Coronary artery (tissue), 2 donors: Measurements from ENCODE around the gene ARL3.

ENCODE experiments used
- DNase-seq: peaks from one replicate; pipeline ENCODE4 v3.0.0-alpha.2; 2017; ENCODE audit warnings: low spot score
- H3K27ac ChIP-seq, 2 donors: fragments of 200-600 bp; sonication (generic); one replicate each; pipeline ENCODE4 v1.5.1; 2016 to 2019
- H3K4me3 ChIP-seq: fragments of 200-600 bp; sonication (generic); 2 replicates; pipeline ENCODE4 v1.5.1; 2016; ENCODE audit warnings: mild to moderate bottlenecking, moderate library complexity
- TF ChIP-seq, protein P1 (sequence below): fragments of 200-600 bp; sonication (generic); IDR thresholded peaks from one replicate; pipeline ENCODE4 v1.5.1; 2019; ENCODE audit warnings: antibody characterized with exemption

ARL3 gene

DNA sequence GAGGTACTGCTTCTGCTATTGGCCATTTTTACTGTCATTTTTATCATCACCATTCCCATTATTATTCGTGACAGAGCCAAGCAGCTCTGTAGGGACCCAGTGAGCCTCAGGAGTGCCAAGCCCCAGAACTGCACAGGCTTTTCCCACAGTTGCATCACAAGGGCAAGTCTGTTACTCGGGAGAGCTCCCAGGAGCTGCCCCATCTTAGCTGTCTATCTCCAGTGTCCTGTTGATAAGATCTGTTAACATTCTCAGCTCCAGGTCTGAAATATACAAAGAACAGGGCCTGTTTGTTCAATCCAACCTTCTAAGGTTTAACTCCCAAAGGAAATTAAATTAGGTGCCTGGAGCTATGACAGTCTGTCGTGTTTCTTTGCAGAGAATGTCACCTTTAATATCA, 90.1 kb downstream of the ARL3 start:
- Histone ChIP-seq H3K4me3 (no peak overlapping the region), H3K27ac (no peak overlapping the region)
- no peak for DNase-seq
- TF ChIP-seq, protein P1, sequence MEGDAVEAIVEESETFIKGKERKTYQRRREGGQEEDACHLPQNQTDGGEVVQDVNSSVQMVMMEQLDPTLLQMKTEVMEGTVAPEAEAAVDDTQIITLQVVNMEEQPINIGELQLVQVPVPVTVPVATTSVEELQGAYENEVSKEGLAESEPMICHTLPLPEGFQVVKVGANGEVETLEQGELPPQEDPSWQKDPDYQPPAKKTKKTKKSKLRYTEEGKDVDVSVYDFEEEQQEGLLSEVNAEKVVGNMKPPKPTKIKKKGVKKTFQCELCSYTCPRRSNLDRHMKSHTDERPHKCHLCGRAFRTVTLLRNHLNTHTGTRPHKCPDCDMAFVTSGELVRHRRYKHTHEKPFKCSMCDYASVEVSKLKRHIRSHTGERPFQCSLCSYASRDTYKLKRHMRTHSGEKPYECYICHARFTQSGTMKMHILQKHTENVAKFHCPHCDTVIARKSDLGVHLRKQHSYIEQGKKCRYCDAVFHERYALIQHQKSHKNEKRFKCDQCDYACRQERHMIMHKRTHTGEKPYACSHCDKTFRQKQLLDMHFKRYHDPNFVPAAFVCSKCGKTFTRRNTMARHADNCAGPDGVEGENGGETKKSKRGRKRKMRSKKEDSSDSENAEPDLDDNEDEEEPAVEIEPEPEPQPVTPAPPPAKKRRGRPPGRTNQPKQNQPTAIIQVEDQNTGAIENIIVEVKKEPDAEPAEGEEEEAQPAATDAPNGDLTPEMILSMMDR: no peak
